Endothelial cell of hepatic sinusoid (primary cell): ENCODE results near the gene KCNT2.
"Not testable (repeated sequence)": the region's sequence is repeated elsewhere in the genome, so short reads cannot be mapped to it uniquely, and the experiment has no call there.

ENCODE experiments used
- in situ Hi-C: cut with HindIII; loops from 2 replicates; pipeline ENCODE4 v1.10.0; 2017; ENCODE audit warnings: low sequenced_read_pairs

The KCNT2 gene

DNA sequence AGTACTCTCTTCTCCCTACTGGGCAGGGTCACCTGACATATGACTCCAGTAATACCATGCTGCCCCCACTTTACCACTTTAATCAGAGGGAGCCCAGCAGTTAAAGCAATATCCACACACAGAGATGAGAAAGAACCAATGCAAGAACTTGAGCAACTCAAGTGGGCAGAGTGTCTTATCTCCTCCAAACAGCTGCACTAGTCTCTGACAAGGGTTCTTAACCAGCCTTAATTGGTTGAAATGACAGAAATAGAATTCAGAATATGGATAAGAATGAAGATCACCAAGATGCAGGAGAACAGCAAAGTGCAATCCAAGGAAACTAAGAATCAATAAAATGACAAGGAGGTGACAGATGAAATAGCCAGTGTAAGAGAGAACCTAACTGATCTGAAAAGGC lies 91.0 kb downstream of the KCNT2 start:
- in situ Hi-C loops: no loop called here

DNA sequence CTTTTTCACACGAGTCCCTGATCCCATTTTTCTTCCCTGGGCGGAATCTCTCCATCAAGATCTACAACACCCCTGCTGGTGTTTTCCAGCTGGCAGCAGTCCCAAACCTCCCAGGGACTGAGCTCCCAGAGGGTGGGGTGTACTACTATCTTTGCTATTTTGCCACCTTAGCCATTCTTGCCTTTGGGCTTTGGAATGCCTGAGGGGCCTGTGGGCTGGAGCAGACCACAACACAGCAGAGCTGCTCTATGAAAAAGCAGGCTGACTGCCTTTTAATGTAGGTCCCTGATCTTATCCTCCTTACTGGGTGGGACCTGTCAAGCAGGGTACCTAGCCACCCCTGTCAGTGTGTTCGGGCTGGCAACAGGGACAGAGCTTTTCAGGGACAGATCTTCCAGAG lies 91.9 kb downstream of the KCNT2 start:
- in situ Hi-C loops: no loop called here

GRCh38 chr1:196515904-196516303 lies 92.3 kb downstream of the KCNT2 start:
- in situ Hi-C loops: no loop called here

- in situ Hi-C loops: no loop called here
Observed at GRCh38 chr1:196513821-196514220, 94.4 kb downstream of the KCNT2 start.

DNA sequence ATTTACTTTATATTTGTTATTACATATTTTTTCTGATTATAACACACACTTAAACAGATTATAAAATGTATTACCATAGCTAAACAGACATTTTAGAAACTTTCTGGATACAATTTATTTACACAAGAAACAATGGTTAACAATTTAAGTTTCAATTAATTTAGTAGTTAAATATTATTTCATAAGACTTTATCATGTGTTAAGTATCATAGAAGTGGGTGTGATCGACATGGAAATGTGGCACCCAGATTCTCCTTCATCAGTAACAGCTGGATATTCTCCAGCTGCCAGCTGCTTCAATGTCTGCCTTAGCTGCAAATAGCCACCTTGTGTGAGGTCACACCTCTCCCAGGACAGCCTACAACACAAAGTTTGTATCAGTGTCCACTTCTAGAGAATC lies 97.8 kb downstream of the KCNT2 start:
- in situ Hi-C loops: no loop called here

- in situ Hi-C loops: not testable (repeated sequence)
Observed at GRCh38 chr1:196504224-196504623, 104.0 kb downstream of the KCNT2 start.

DNA sequence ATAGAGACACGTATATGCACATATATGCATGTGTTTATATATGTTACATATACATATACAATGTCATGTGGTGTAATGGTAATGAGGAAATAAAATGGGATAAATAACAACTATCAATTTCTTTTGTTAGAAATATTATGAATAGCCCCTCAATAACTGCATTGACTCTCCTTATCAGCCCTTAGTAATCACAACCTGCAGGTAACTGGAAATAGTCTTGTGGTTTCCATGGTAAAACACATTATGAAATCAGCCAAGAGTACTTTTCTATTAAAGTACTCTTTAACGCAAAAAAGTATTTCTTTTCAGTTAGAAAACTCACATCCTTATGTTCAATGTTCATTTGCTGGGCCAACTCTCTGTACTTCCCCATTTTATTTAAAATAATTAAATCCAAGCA lies 105.8 kb downstream of the KCNT2 start:
- in situ Hi-C loops: no loop called here

GRCh38 chr1:196501760-196502428 lies 106.3 kb downstream of the KCNT2 start:
- in situ Hi-C loops: no loop called here

DNA sequence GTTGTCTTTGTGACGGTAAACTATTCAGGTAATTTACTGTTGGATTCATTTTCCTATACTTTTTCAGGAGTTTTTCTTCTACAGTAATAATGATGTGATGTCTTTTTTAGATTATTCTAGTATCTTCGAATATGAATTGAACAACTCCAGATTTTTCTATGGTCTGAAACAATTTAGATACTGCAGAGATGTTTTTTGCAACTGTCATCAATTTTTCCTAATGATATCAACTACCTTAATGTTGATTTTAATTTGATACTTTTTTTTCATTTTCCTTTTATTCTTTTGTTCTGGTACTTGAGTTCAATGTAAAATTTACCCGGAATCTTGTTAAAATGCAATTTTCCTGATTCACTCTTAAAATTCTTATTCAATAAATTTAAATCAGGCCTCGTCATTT lies 110.4 kb downstream of the KCNT2 start:
- in situ Hi-C loops: no loop called here

DNA sequence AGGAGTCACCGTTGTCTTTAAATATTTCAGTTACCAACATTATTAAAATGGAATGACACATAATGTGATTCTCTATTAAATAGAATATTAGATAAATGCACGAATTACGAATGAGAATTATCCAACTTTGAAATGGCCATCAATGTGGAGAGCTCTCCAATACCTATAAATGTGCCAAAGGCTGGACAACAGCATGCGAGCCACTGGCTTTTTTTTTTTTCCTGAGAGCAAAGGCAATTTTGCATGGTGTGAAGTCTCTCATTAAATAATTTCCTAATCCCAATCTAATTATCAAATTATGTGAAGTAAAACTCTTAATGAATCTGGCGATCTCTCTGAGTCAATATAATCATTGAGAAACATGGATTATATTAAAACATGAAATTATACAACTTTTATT lies 113.5 kb downstream of the KCNT2 start:
- in situ Hi-C loops: no loop called here

GRCh38 chr1:196493881-196494280 lies 114.4 kb downstream of the KCNT2 start:
- in situ Hi-C loops: no loop called here

DNA sequence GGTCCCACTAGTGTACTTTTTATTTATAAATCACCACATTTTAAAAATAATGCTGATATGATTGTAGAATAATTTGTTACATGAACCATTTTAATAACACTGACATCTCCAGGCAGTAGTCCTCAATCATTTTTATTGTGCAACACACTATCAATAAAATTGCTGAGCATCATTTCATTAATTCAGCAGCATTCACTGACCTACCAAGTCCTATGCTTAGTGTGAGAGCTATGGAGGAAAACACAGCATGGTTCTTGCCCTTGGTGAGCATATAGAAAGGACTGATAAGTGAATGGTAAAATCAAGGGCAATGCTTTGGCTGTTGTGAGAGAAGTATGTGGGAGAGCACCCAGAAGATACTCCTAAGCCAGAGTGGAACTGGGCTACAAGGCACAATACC lies 119.7 kb downstream of the KCNT2 start:
- in situ Hi-C loops: no loop called here

DNA sequence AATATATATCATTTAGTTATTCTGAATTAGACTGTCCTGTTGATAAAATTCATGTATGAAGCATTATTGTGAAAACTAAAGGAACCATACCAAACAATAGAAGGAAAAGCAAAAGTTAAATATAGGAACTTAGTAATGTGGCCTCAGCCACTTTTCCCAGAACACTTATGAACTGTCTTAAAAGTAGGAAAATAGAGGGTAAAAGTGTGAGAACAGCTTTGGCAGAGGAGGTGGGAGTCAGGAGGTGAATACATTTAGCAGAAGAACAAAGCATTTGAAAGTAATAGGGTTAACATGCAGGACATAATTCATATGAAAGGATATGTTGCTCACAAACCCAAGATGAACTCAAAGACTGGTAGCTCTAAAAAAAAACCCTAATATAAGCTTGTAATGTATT lies 121.9 kb downstream of the KCNT2 start:
- in situ Hi-C loops: no loop called here

- in situ Hi-C loops: no loop called here
Observed at GRCh38 chr1:196481616-196482015, 126.6 kb downstream of the KCNT2 start.

DNA sequence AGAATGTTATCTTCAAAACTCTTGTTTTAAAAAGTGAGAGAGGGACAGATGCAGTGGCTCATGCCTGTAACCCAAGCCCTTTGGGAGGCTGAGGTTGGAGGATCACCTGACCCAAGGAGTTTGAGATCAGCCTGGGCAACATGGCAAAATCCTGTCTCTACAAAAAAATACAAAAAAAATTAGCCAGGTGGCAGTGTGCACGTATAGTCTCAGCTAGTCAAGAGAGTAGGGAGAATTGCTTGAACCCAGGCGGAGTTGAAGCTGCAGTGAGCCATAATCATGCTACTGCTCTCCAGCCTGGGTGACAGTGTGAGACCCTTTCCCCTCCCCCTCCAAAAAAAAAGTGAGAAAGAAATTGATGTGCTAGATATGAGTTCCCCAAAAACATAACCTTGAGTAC lies 131.0 kb downstream of the KCNT2 start:
- in situ Hi-C loops: no loop called here

DNA sequence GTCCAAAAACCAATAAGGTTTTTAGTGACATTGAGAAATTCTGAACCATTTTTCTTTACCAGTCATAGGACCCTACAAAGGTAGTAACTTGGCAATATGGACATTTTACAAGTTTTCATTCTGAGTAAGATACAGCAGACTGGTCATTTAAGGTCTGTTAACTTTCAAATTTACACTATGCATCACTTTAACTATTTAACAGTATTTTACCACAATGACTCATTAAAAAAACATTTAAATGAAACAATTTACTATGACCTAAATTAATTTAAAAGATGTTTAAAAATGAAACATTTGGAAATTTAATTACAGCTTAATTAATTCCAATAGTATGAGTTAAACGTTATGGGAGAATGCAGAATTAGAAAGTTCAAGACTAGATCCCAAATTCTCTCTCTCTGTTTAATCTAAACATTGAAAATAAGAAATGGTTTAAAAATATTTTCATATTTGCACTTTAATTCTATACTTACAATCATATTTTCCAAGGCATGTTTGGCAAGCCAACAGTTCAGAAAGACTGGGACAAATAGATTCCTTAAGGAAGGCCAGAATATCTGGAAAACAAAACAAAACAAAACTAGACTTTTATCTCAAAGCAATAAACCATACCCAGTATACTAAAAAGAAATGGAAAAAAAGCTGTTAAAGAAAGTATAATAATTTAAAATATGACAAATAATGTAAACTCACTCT lies 140.9 kb downstream of the KCNT2 start:
- in situ Hi-C loops: no loop called here

DNA sequence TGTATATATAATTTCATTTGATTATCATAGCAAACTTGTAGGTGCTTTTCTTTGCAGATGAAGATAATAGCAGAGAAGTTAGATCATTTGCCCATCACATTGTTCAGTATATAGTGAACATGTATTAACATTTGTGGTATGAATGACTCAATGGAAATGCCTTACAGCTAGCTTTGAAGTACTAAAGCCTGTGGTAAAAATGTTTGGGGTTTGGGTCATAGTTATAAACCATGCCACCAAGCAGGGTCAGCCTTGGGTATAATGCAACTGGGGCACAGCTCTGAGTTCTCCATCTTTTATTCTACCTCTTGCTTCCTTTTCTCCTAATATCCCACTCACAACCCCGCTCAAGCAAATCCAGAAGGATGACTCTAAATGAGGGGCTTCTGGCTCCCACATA lies 141.6 kb downstream of the KCNT2 start:
- in situ Hi-C loops: no loop called here

DNA sequence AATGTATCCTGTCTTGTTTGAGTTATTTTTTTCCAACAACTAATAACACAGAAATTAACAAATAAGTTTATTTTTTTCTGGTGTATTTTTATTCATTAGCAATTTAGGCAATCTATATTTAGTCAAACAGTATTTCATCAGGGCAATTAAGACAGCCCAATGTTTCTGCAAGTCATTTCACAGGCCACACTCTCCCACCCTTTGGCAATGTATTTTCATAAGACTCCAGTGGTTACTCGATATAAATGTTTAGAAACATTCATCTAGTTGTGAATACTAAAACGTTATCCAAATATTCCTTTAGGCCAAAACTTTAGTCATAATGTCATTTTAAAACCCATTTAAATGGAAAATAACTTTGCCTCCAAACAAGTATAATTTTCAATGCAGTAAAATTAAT lies 142.1 kb downstream of the KCNT2 start:
- in situ Hi-C loops: no loop called here

GRCh38 chr1:196464480-196464941 lies 143.7 kb downstream of the KCNT2 start:
- in situ Hi-C loops: no loop called here

GRCh38 chr1:196462086-196462485 lies 146.2 kb downstream of the KCNT2 start:
- in situ Hi-C loops: no loop called here

- in situ Hi-C loops: no loop called here
Observed at GRCh38 chr1:196461521-196461920, 146.7 kb downstream of the KCNT2 start.

- in situ Hi-C loops: no loop called here
Observed at GRCh38 chr1:196459383-196459782, 148.9 kb downstream of the KCNT2 start.

GRCh38 chr1:196454792-196455191 lies 153.4 kb downstream of the KCNT2 start:
- in situ Hi-C loops: no loop called here
